GM18511 (cell line): ENCODE results near the gene FGGY.

Source experiments
- ATAC-seq: cut with Tn5 transposase; IDR thresholded peaks from one replicate; pipeline ENCODE4 v1.9.1; 2021; ENCODE audit warnings: mild to moderate bottlenecking, moderate library complexity; ENCODE audit not compliant: unreplicated experiment

FGGY gene

GRCh38 chr1:59779949-59780348, 483.1 kb downstream of the FGGY start:
- no peak for ATAC-seq

- ATAC-seq = no peak
Measured at GRCh38 chr1:59788825-59789224, 491.9 kb downstream of the FGGY start.

- ATAC-seq = no peak
Measured at GRCh38 chr1:59798600-59798999, 501.7 kb downstream of the FGGY start.

GRCh38 chr1:59803458-59804038, 506.7 kb downstream of the FGGY start:
- ATAC-seq = no peak

- ATAC-seq = no peak
Measured at GRCh38 chr1:59804301-59804700, 507.4 kb downstream of the FGGY start.

- no peak for ATAC-seq
Measured at GRCh38 chr1:59805554-59805953, 508.7 kb downstream of the FGGY start.
